Nephron (organoid): ENCODE results near the gene TH.

Experiments used
- H3K27ac Mint-ChIP-seq, 3 experiments: 2 replicates each; pipeline ENCODE4 v1.8.0; 2020; ENCODE audit warnings: mixed read lengths in 3 of 3, mild to moderate bottlenecking in 2 of 3, moderate library complexity in 1 of 3
- H3K27me3 Mint-ChIP-seq: 2 replicates; pipeline ENCODE4 v1.8.0; 2021; ENCODE audit warnings: low read depth, mild to moderate bottlenecking, moderate library complexity, mixed read lengths
- H3K36me3 Mint-ChIP-seq: 2 replicates; pipeline ENCODE4 v1.8.0; 2020; ENCODE audit warnings: low read depth, mixed read lengths
- H3K4me1 Mint-ChIP-seq: 2 replicates; pipeline ENCODE4 v1.8.0; 2020; ENCODE audit warnings: mixed read lengths
- H3K4me3 Mint-ChIP-seq, 3 experiments: 2 replicates each; pipeline ENCODE4 v1.8.0; 2020; ENCODE audit warnings: mild to moderate bottlenecking in 3 of 3, mixed read lengths in 3 of 3, moderate library complexity in 2 of 3
- H3K9me3 Mint-ChIP-seq: 2 replicates; pipeline ENCODE4 v1.8.0; 2020; ENCODE audit warnings: mixed read lengths
- CTCF ChIP-seq, 3 experiments: fragments of 200-600 bp; sonication (generic); IDR thresholded peaks; one replicate each; pipeline ENCODE4 v1.5.0; 2021; ENCODE audit warnings: antibody characterized with exemption in 3 of 3; ENCODE audit not compliant: unreplicated experiment in 3 of 3

The TH gene

GRCh38 chr11:2172676-2173075 lies 1.1 kb upstream of the TH start:
- Mint-ChIP-seq H3K4me1 (peaks cover 4% of the 10 kb centered on the region), H3K4me3 (no peak overlapping the region), H3K27ac (no peak overlapping the region), H3K9me3 (no peaks in the 10 kb centered on the region), H3K27me3 (peaks cover 9% of the 10 kb centered on the region), H3K36me3 (no peaks in the 10 kb centered on the region)
- TF ChIP-seq CTCF (IDR thresholded peaks at IDR 0.05; ENCODE audit: unreplicated experiment in 3 of 3) = no peak

- Mint-ChIP-seq H3K9me3 (no peaks in the 10 kb centered on the region), H3K27me3 (peaks cover 4% of the 10 kb centered on the region), H3K4me3 (no peak overlapping the region), H3K36me3 (no peaks in the 10 kb centered on the region), H3K27ac (no peak overlapping the region), H3K4me1 (no peaks in the 10 kb centered on the region)
- no peak for TF ChIP-seq CTCF (IDR thresholded peaks at IDR 0.05; ENCODE audit: unreplicated experiment in 3 of 3)
Observed at GRCh38 chr11:2169626-2170570, 1.7 kb downstream of the TH start.

- Mint-ChIP-seq H3K4me3 (no peak overlapping the region), H3K36me3 (no peaks in the 10 kb centered on the region), H3K27me3 (peaks cover 4% of the 10 kb centered on the region), H3K27ac (no peak overlapping the region), H3K4me1 (no peaks in the 10 kb centered on the region), H3K9me3 (no peaks in the 10 kb centered on the region)
- TF ChIP-seq CTCF (IDR thresholded peaks at IDR 0.05; ENCODE audit: unreplicated experiment in 3 of 3) = no peak
Observed at GRCh38 chr11:2169005-2169378, 2.6 kb downstream of the TH start.

DNA sequence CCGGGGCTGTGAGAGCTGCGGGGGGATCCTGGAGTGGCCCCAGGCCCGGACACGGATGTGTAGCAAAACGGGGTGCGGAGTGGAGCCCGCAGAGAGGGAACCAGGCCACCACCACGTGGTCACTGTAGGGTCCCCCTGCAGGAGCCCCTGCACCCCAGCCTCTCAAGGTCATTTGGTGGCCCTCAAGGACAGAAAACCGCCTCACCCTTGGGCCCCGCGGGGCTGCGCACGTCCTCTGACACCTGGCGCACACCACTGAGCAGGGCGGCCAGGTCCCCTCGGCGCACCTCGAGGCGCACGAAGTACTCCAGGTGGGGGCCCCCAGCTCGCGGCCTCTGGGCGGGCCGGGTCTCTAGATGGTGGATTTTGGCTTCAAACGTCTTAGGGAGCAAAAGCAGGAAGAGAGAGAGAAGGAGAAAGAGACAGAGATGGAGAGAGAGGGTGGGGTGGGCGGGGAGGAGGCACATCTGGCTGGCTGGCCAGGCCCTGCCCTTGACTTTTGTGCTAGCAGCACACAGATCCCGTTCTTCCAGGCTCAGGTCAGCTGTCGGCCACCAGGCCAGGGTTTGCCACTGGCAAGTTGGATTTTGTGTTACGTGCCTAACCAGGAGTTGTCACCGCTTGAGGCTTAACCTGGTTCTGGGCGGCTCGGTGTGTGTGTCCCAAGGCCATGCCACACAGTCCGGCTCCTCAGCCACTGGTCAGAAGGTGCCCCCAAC lies 3.2 kb downstream of the TH start:
- Mint-ChIP-seq H3K9me3 (no peaks in the 10 kb centered on the region), H3K36me3 (no peaks in the 10 kb centered on the region), H3K27me3 (peaks cover 4% of the 10 kb centered on the region), H3K4me3 (no peak overlapping the region), H3K27ac (no peak overlapping the region), H3K4me1 (no peaks in the 10 kb centered on the region)
- no peak for TF ChIP-seq CTCF (IDR thresholded peaks at IDR 0.05; ENCODE audit: unreplicated experiment in 3 of 3)

- H3K27me3 Mint-ChIP-seq = no peaks in the 10 kb centered on the region
- no peak for TF ChIP-seq CTCF (IDR thresholded peaks at IDR 0.05; ENCODE audit: unreplicated experiment in 3 of 3)
- no peaks in the 10 kb centered on the region for H3K9me3 Mint-ChIP-seq
- no peaks in the 10 kb centered on the region for H3K36me3 Mint-ChIP-seq
- H3K4me1 Mint-ChIP-seq = no peaks in the 10 kb centered on the region
- H3K27ac Mint-ChIP-seq = no peak overlapping the region
- no peak overlapping the region for H3K4me3 Mint-ChIP-seq
Observed at GRCh38 chr11:2167141-2168045, 4.2 kb downstream of the TH start.
